Testis (tissue), 3 donors: ENCODE data around the gene HECW1. TPM values are rescaled to one million over a fixed set of nuclear protein-coding genes. Genes with fewer than 3 reads are reported as not detected.
"Not testable (repeated sequence)": the region's sequence is repeated elsewhere in the genome, so short reads cannot be mapped to it uniquely, and the experiment has no call there.

ENCODE experiments used
- DNase-seq: peaks from one replicate; pipeline ENCODE4 v3.0.0-alpha.2; 2019
- H3K27ac ChIP-seq, 2 donors: fragments of 200-600 bp; sonication (generic); one replicate each; pipeline ENCODE4 v1.5.1; 2019
- H3K27me3 ChIP-seq: fragments of 200-600 bp; sonication (generic); one replicate; pipeline ENCODE4 v1.5.1; 2019
- H3K36me3 ChIP-seq: fragments of 200-600 bp; sonication (generic); one replicate; pipeline ENCODE4 v1.5.1; 2017; ENCODE audit warnings: low read depth; ENCODE audit errors: missing control alignments
- H3K4me1 ChIP-seq: fragments of 200-600 bp; sonication (generic); one replicate; pipeline ENCODE4 v1.5.1; 2019
- H3K4me3 ChIP-seq, 2 donors: fragments of 200-600 bp; sonication (generic); one replicate each; pipeline ENCODE4 v1.5.1; 2017 to 2019
- H3K9me3 ChIP-seq: fragments of 200-600 bp; sonication (generic); one replicate; pipeline ENCODE4 v1.5.1; 2017
- CTCF ChIP-seq, 3 experiments: fragments of 450-650 bp in 2 of 3; fragments of 200-600 bp in 1 of 3; sonication (generic) in 1 of 3; IDR thresholded peaks; one replicate each; pipeline ENCODE4 v1.5.1; 2016 to 2019; ENCODE audit warnings: antibody characterized with exemption in 3 of 3, mild to moderate bottlenecking in 2 of 3, moderate library complexity in 1 of 3
- POLR2A ChIP-seq: fragments of 450-650 bp; IDR thresholded peaks from one replicate; pipeline ENCODE4 v1.6.1; 2017; ENCODE audit warnings: antibody characterized with exemption, mild to moderate bottlenecking, moderate library complexity
- WGBS, 2 donors: methylation state at CpG; one replicate each; pipeline ENCODE4 v1.1.5; 2018; 5-methylcytosine and 5-hydroxymethylcytosine counted together
- intact Hi-C: fragments of 100-400 bp; cut with DNase I; formaldehyde crosslinking; loops from one replicate; pipeline ENCODE4 v1.15.1; 2023; ENCODE audit warnings: low total_unique reads
- polyA plus RNA-seq: library from polyadenylated mRNA; stranded (reverse); fragments of 350-450 nt; fragmentation: Illumina TruSeq; extraction: RNeasy Lipid Tissue Mini Kit (QIAGEN cat#74804); gene quantifications from one replicate; pipeline ENCODE4 v1.2.3, GENCODE V29; 2014; ENCODE audit warnings: low read depth, low replicate concordance; ENCODE audit not compliant: insufficient read depth
- total RNA-seq, 2 donors: library from RNA; depleted of rRNA; stranded (reverse); fragments of >200 nt; gene quantifications; one replicate each; pipeline ENCODE4 v1.2.3, GENCODE V29; 2016

The HECW1 gene
- total and polyA plus RNA-seq, 3 donors from 2014 or later, result 3.2 to 14.5 (median 5.0) TPM

DNA sequence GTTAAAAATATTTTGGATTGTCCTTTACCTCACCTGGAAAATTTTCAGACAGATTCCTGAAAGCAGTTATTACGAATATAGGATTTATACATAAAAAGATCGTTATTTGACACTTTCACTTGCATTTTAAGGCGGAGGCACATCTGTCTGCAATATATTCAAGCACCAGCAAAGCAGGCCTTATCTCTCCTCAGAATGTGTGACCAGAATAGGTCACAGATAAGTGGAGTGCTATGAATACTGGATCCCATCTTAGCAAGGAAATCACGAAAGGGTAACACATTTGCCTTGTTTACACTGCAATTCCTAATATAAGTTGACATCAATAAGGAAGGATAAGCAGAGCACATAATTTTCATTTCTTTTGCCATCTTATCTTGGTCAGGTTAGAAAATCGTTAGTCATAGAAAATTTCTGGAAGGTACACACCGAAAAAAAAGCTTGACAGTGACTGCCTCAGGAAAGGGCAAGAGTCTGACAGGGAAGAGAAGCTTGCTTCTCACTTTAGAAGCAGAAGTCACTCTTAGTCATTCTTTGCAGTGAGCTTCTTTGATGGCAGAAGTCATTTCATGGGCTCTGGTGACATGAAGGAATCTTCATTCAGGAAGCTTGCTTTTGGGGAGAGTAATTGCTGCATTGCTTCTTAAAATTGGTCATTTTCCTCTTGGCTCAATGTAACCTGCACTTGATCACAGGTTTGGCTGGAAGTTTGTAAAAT, 372.4 kb downstream of the HECW1 start:
- 60 to 72% methylated on average over 6 of the region's 6 CpGs for WGBS, 2 donors
- Histone ChIP-seq H3K4me3 (no peak overlapping the region), H3K27me3 (no peaks in the 10 kb centered on the region), H3K9me3 (no peaks in the 10 kb centered on the region), H3K27ac (no peak overlapping the region), H3K36me3 (no peaks in the 10 kb centered on the region), H3K4me1 (no peaks in the 10 kb centered on the region)
- no peak for DNase-seq
- intact Hi-C loops, result no loop called here
- no peak for TF ChIP-seq POLR2A
- no peak for TF ChIP-seq CTCF (IDR thresholded peaks at IDR 0.05)

DNA sequence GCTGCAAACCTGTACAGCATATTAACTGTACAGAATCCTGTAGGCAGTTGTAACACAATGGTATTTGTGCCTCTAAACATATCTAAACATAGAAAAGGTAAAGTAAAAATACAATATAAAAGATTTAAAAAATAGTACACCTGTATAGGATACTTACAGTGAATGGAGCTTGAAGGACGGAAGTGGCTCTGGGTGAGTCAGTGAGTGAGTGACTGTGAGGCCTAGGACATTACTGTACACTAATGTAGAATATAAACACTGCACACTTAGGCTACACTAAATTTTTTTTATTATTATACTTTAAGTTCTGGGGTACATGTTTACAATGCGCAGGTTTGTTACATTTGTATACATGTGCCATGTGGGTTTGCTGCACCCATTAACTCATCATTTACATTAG, 373.1 kb downstream of the HECW1 start:
- no peaks in the 10 kb centered on the region for H3K36me3 ChIP-seq
- 91 to 97% methylated on average over 2 of the region's 2 CpGs for WGBS, 2 donors
- TF ChIP-seq CTCF (IDR thresholded peaks at IDR 0.05), result no peak
- TF ChIP-seq POLR2A, result no peak

GRCh38 chr7:43486008-43486407, 373.6 kb downstream of the HECW1 start:
- 89 to 99% methylated on average over 5 of the region's 5 CpGs for WGBS, 2 donors
- H3K9me3 ChIP-seq, intact Hi-C loops, H3K27ac ChIP-seq, H3K4me1 ChIP-seq, H3K4me3 ChIP-seq, H3K36me3 ChIP-seq, H3K27me3 ChIP-seq, DNase-seq: not testable (repeated sequence)

More for the DNA sequence above, 373.1 kb downstream of the HECW1 start:
- no peak for DNase-seq
- no peaks in the 10 kb centered on the region for H3K4me1 ChIP-seq
- intact Hi-C loops, result no loop called here
- H3K27ac ChIP-seq, result no peak overlapping the region
- no peaks in the 10 kb centered on the region for H3K9me3 ChIP-seq
- H3K4me3 ChIP-seq, result no peak overlapping the region
- no peaks in the 10 kb centered on the region for H3K27me3 ChIP-seq

- no peaks in the 10 kb centered on the region for H3K9me3 ChIP-seq
- intact Hi-C loops, result no loop called here
- no peak for TF ChIP-seq CTCF (IDR thresholded peaks at IDR 0.05)
- TF ChIP-seq POLR2A, result no peak
- H3K4me3 ChIP-seq, result no peak overlapping the region
- DNase-seq, result no peak
- no peak overlapping the region for H3K27ac ChIP-seq
- 74 to 92% methylated on average over 3 of the region's 3 CpGs for WGBS, 2 donors
- H3K4me1 ChIP-seq, result no peaks in the 10 kb centered on the region
- H3K27me3 ChIP-seq, result no peaks in the 10 kb centered on the region
- H3K36me3 ChIP-seq, result no peaks in the 10 kb centered on the region
Observed at GRCh38 chr7:43486634-43487033, 374.2 kb downstream of the HECW1 start.

- intact Hi-C loops, result no loop called here
- Histone ChIP-seq H3K4me3 (no peak overlapping the region), H3K4me1 (no peaks in the 10 kb centered on the region), H3K9me3 (no peaks in the 10 kb centered on the region), H3K36me3 (no peaks in the 10 kb centered on the region), H3K27me3 (no peaks in the 10 kb centered on the region), H3K27ac (no peak overlapping the region)
- TF ChIP-seq POLR2A (no peak), CTCF (IDR thresholded peaks at IDR 0.05) (no peak)
- DNase-seq, result no peak
Observed at GRCh38 chr7:43487731-43488073, 375.3 kb downstream of the HECW1 start.
